Keratinocyte (primary cell): ENCODE results near the gene SMYD3. TPM values are rescaled to one million over a fixed set of nuclear protein-coding genes. Genes with fewer than 3 reads are reported as not detected.

Source experiments
- DNase-seq: peaks from one replicate; pipeline ENCODE4 v3.0.0-alpha.2; 2011; ENCODE audit warnings: low read depth, missing footprints, low spot score
- FAIRE-seq: peaks from 2 replicates; lab custom pipeline; 2011; peaks lifted over from hg19 to GRCh38; lab: Jason Lieb, UNC
- H2AFZ ChIP-seq: 2 replicates; pipeline ENCODE4 v1.6.0; 2012; ENCODE audit warnings: low read length, control low read depth, inconsistent platforms; ENCODE audit not compliant: control insufficient read depth
- H3K27ac ChIP-seq: 2 replicates; pipeline ENCODE4 v1.5.1; 2011; ENCODE audit warnings: low read length; ENCODE audit not compliant: control insufficient read depth, insufficient read depth
- H3K27me3 ChIP-seq: 3 replicates; pipeline ENCODE4 v1.6.0; 2011; ENCODE audit warnings: low read length; ENCODE audit not compliant: control insufficient read depth, insufficient read depth; ENCODE audit errors: extremely low read depth
- H3K36me3 ChIP-seq, 2 experiments: 2 replicates in 1 of 2; 3 replicates in 1 of 2; pipeline ENCODE4 v1.5.1; 2011; ENCODE audit warnings: low read length in 2 of 2, mild to moderate bottlenecking in 1 of 2; ENCODE audit not compliant: control insufficient read depth in 2 of 2, insufficient read depth in 2 of 2; ENCODE audit errors: extremely low read depth in 1 of 2
- H3K4me1 ChIP-seq: 3 replicates; pipeline ENCODE4 v1.5.1; 2011; ENCODE audit warnings: low read length; ENCODE audit not compliant: control insufficient read depth, insufficient read depth; ENCODE audit errors: extremely low read depth
- H3K4me2 ChIP-seq: 3 replicates; pipeline ENCODE4 v1.6.0; 2011; ENCODE audit warnings: low read depth, low read length; ENCODE audit not compliant: control insufficient read depth, insufficient read depth; ENCODE audit errors: extremely low read depth
- H3K4me3 ChIP-seq, 3 experiments: fragments of 200-600 bp in 1 of 3; sonication (generic) in 1 of 3; 2 replicates in 2 of 3; 3 replicates in 1 of 3; pipeline ENCODE4 v1.5.1; 2011 to 2016; ENCODE audit warnings: low read length in 3 of 3, mild to moderate bottlenecking in 3 of 3, control low read depth in 2 of 3, inconsistent platforms in 1 of 3, low read depth in 1 of 3, mixed read lengths in 1 of 3, mixed run types in 1 of 3, moderate library complexity in 1 of 3; ENCODE audit not compliant: control insufficient read depth in 2 of 3, insufficient read depth in 2 of 3; ENCODE audit errors: extremely low read depth in 1 of 3
- H3K79me2 ChIP-seq: 2 replicates; pipeline ENCODE4 v1.6.0; 2012; ENCODE audit warnings: low read length; ENCODE audit not compliant: control insufficient read depth, insufficient read depth
- H3K9ac ChIP-seq: 3 replicates; pipeline ENCODE4 v1.6.0; 2011; ENCODE audit warnings: low read length; ENCODE audit not compliant: control insufficient read depth, insufficient read depth; ENCODE audit errors: extremely low read depth
- H3K9me1 ChIP-seq: 3 replicates; pipeline ENCODE4 v1.6.0; 2011; ENCODE audit warnings: low read length; ENCODE audit not compliant: control insufficient read depth, insufficient read depth; ENCODE audit errors: extremely low read depth
- H3K9me3 ChIP-seq: 2 replicates; pipeline ENCODE4 v1.5.1; 2012; ENCODE audit warnings: low read depth, low read length; ENCODE audit not compliant: control insufficient read depth
- H4K20me1 ChIP-seq: 3 replicates; pipeline ENCODE4 v1.6.0; 2011; ENCODE audit warnings: low read length; ENCODE audit not compliant: control insufficient read depth, insufficient read depth; ENCODE audit errors: extremely low read depth
- CTCF ChIP-seq, 3 experiments: IDR thresholded peaks in 1 of 3; conservative IDR thresholded peaks in 1 of 3; optimal IDR thresholded peaks in 1 of 3; 2 replicates in 2 of 3; 3 replicates in 1 of 3; pipeline versions ENCODE3 to v1.5.1; 2011; ENCODE audit warnings: low read length in 3 of 3, mild to moderate bottlenecking in 3 of 3, moderate library complexity in 2 of 3, control low read depth in 1 of 3, inconsistent platforms in 1 of 3; ENCODE audit not compliant: insufficient read depth in 2 of 3; ENCODE audit errors: extremely low read depth in 1 of 3
- EZH2 ChIP-seq: IDR thresholded peaks from one replicate; pipeline ENCODE4 v1.6.1; 2012; ENCODE audit warnings: inconsistent platforms, mild to moderate bottlenecking, low read length, moderate library complexity
- dilution Hi-C: fragments of 300-500 bp; cut with MboI; formaldehyde crosslinking; loops from one replicate; pipeline ENCODE4 v1.7.0; 2020; ENCODE audit warnings: low sequenced_read_pairs; ENCODE audit not compliant: extremely low pct_ligation_motif_present
- polyA plus RNA-seq, 5 experiments: library from polyadenylated mRNA; depleted of rRNA in 3 of 5; stranded (reverse) in 3 of 5; stranded (forward) in 1 of 5; unstranded in 1 of 5; fragments of >200 nt; gene quantifications; 1 replicate in 1 of 5; 2 replicates in 3 of 5; 3 replicates in 1 of 5; pipeline versions ENCODE4 v1.2.1 to v1.2.3, GENCODE V29; 2011 to 2012; ENCODE audit warnings: missing spikeins in 2 of 5, low read depth in 1 of 5, low replicate concordance in 1 of 5

Gene SMYD3
- polyA plus RNA-seq, 1 donor (not counting 4 experiments of a cell fraction or from before 2014, with no cell fraction given): 31.0 TPM

- Histone ChIP-seq H3K4me1 (no peaks in the 10 kb centered on the region), H3K27me3 (no peaks in the 10 kb centered on the region), H3K9me3 (no peaks in the 10 kb centered on the region), H3K9me1 (no peaks in the 10 kb centered on the region), H3K4me3 (no peak overlapping the region), H2AFZ (no peak overlapping the region), H3K36me3 (no peaks in the 10 kb centered on the region), H3K9ac (no peak overlapping the region), H3K79me2 (no peaks in the 10 kb centered on the region), H3K4me2 (no peak overlapping the region), H4K20me1 (no peaks in the 10 kb centered on the region), H3K27ac (no peak overlapping the region)
- dilution Hi-C loops: no loop called here
- FAIRE-seq (no peak), DNase-seq (no peak)
- TF ChIP-seq CTCF (optimal IDR thresholded peaks at IDR 0.05 in 1 of 3, IDR thresholded peaks at IDR 0.05 in 1 of 3, conservative IDR thresholded peaks at IDR 0.05 in 1 of 3; ENCODE audit: extremely low read depth in 1 of 3, insufficient read depth in 2 of 3, low read length in 3 of 3): no peak
- no peak for TF ChIP-seq EZH2
Observed at GRCh38 chr1:246221485-246222255, 285.4 kb downstream of the SMYD3 start.

GRCh38 chr1:246220495-246221065 is 286.5 kb downstream of the SMYD3 start:
- no peak for DNase-seq
- Histone ChIP-seq H3K4me3 (no peak overlapping the region), H3K9me3 (no peaks in the 10 kb centered on the region), H3K79me2 (no peaks in the 10 kb centered on the region), H3K4me1 (no peaks in the 10 kb centered on the region), H3K36me3 (no peaks in the 10 kb centered on the region), H3K9ac (no peak overlapping the region), H3K27me3 (no peaks in the 10 kb centered on the region), H3K27ac (no peak overlapping the region), H3K9me1 (no peaks in the 10 kb centered on the region), H4K20me1 (no peaks in the 10 kb centered on the region), H3K4me2 (no peak overlapping the region), H2AFZ (no peak overlapping the region)
- no peak for TF ChIP-seq CTCF (optimal IDR thresholded peaks at IDR 0.05 in 1 of 3, IDR thresholded peaks at IDR 0.05 in 1 of 3, conservative IDR thresholded peaks at IDR 0.05 in 1 of 3; ENCODE audit: extremely low read depth in 1 of 3, insufficient read depth in 2 of 3, low read length in 3 of 3)
- TF ChIP-seq EZH2: no peak
- FAIRE-seq: no peak
- dilution Hi-C loops: no loop called here
